Naive thymus-derived CD4-positive, alpha-beta T cell (primary cell): ENCODE measurements around the gene ADIPOR2. TPM values are rescaled to one million over a fixed set of nuclear protein-coding genes. Genes with fewer than 3 reads are reported as not detected.

Experiments used
- ATAC-seq: fragments of 150-1000 bp; cut with Tn5 transposase; 2 replicates; pipeline ENCODE4 v1.10.0; 2021; ENCODE audit warnings: mild to moderate bottlenecking, moderate library complexity
- CTCF ChIA-PET: fragments of 350-600 bp; sonication (Branson Sonifier 250); formaldehyde crosslinking; loops from one replicate; lab custom pipeline; 2021; ENCODE audit warnings: antibody characterized with exemption; lab: Charles Lee
- POLR2A ChIA-PET: fragments of 350-600 bp; sonication (Branson Sonifier 250); formaldehyde crosslinking; loops from one replicate; lab custom pipeline; 2021; ENCODE audit warnings: antibody characterized with exemption, inconsistent platforms; lab: Charles Lee
- DNase-seq, 9 donors: peaks; one replicate each; pipeline versions ENCODE4 v3.0.0 to v3.0.0-alpha.2; 2020 to 2022; ENCODE audit warnings: mixed read lengths in 1 of 9
- H3K27ac ChIP-seq: one replicate; pipeline ENCODE4 v1.7.0; 2013; ENCODE audit warnings: mild to moderate bottlenecking, low read depth, low read length, moderate library complexity
- H3K27me3 ChIP-seq, 2 donors: one replicate each; pipeline ENCODE4 v1.7.0; 2013; ENCODE audit warnings: low read length in 2 of 2, mild to moderate bottlenecking in 2 of 2, moderate library complexity in 2 of 2; ENCODE audit not compliant: control insufficient read depth in 2 of 2, insufficient read depth in 2 of 2
- H3K36me3 ChIP-seq, 3 experiments: 1 replicate in 2 of 3; 2 replicates in 1 of 3; pipeline ENCODE4 v1.7.0; 2013; ENCODE audit warnings: low read length in 3 of 3, mild to moderate bottlenecking in 3 of 3, moderate library complexity in 1 of 3; ENCODE audit not compliant: insufficient read depth in 3 of 3, control insufficient read depth in 2 of 3
- H3K4me1 ChIP-seq, 2 donors: one replicate each; pipeline ENCODE4 v1.7.0; 2013; ENCODE audit warnings: low read length in 2 of 2, mild to moderate bottlenecking in 2 of 2, moderate library complexity in 1 of 2; ENCODE audit not compliant: control insufficient read depth in 2 of 2, insufficient read depth in 2 of 2
- H3K4me3 ChIP-seq: 2 replicates; pipeline ENCODE4 v1.7.0; 2013; ENCODE audit warnings: mild to moderate bottlenecking, low read length
- H3K9me3 ChIP-seq, 3 experiments: 1 replicate in 2 of 3; 2 replicates in 1 of 3; pipeline ENCODE4 v1.7.0; 2013; ENCODE audit warnings: low read length in 3 of 3; ENCODE audit not compliant: control insufficient read depth in 2 of 3
- H3K27ac Mint-ChIP-seq, 9 donors: one replicate each; pipeline ENCODE4 v1.8.0; 2020 to 2022; ENCODE audit warnings: mixed read lengths in 9 of 9, mild to moderate bottlenecking in 8 of 9, moderate library complexity in 5 of 9, inconsistent platforms in 2 of 9
- H3K27me3 Mint-ChIP-seq, 5 donors: one replicate each; pipeline ENCODE4 v1.8.0; 2021 to 2022; ENCODE audit warnings: mixed read lengths in 5 of 5, mild to moderate bottlenecking in 1 of 5
- H3K36me3 Mint-ChIP-seq, 5 donors: one replicate each; pipeline ENCODE4 v1.8.0; 2020 to 2022; ENCODE audit warnings: mixed read lengths in 5 of 5, mild to moderate bottlenecking in 3 of 5, inconsistent platforms in 1 of 5
- H3K4me1 Mint-ChIP-seq, 7 donors: one replicate each; pipeline ENCODE4 v1.8.0; 2020 to 2022; ENCODE audit warnings: mixed read lengths in 7 of 7, mild to moderate bottlenecking in 3 of 7, inconsistent platforms in 1 of 7
- H3K4me3 Mint-ChIP-seq, 10 donors: one replicate each; pipeline ENCODE4 v1.8.0; 2020 to 2022; ENCODE audit warnings: mild to moderate bottlenecking in 10 of 10, mixed read lengths in 10 of 10, moderate library complexity in 6 of 10, inconsistent platforms in 2 of 10
- H3K9me3 Mint-ChIP-seq, 11 donors: one replicate each; pipeline ENCODE4 v1.8.0; 2020 to 2022; ENCODE audit warnings: mixed read lengths in 11 of 11, mild to moderate bottlenecking in 4 of 11, inconsistent platforms in 1 of 11, moderate library complexity in 1 of 11
- intact Hi-C, 2 donors: fragments of 100-400 bp; cut with micrococcal nuclease; formaldehyde crosslinking; loops; one replicate each; pipeline ENCODE4 v1.15.1; 2023
- polyA plus RNA-seq, 2 donors: library from polyadenylated mRNA; unstranded; fragments of 300-500 nt; fragmentation: Illumina TruSeq; gene quantifications; one replicate each; pipeline ENCODE4 v1.2.3, GENCODE V29; 2021
- total RNA-seq, 6 experiments: library from RNA in 5 of 6; stranded (reverse) in 5 of 6; gene quantifications; 1 replicate in 5 of 6; 2 replicates in 1 of 6; pipeline ENCODE4 v1.2.3 and lab custom pipeline; 2021 to 2026

The ADIPOR2 gene
- total and polyA plus RNA-seq, 7 experiments from 2014 or later = 2.2 to 51.4 (median 22.1) TPM

DNA sequence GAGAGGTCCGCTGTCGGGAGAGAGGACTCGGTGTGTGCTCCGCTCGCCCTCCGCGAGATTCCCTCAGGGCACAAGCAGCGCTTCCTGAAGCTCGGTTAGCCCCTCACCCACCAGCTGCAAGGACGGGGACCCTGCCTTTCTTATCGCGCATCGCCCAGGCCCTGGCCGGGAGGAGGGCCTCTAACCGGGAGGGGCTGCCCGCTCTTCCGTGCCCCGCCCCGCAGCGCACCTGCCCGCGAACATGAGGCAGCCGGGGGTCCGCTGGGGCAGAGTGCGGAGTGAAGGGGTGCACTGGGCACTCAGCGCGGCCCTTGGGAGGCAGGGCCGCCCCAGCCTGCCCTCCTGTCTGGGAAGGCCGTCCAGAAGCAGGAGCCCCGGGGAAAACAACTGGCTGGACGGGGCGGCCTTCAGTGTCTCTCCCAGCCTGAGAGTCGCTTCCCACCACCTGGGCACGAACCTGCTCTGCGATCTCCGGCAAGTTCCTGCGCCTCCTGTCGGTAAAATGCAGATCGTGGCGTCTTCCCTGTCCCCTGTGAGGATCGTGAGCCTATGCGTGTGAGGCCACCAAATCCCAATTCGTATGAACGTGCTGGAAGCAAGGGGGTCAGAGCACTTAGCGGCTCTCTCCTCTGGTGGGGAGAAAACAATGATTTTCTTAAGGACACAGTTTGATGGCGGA, 28.0 kb upstream of the ADIPOR2 start:
- H3K4me1 Mint-ChIP-seq = peaks cover 23 to 48% (median 41%) of the 10 kb centered on the region in 7 donors
- CTCF ChIA-PET = interaction anchor here (0.6 to 3.2 kb wide), 3 partner anchors 18 to 128 kb away, joined by 4 to 26 read pairs (median 6); no protein-coding TSS in a partner anchor
- H3K9me3 Mint-ChIP-seq = peaks cover 0 to 6% (median 2%) of the 10 kb centered on the region in 11 donors
- peak overlapping the region; percentile 71 to 86 (median 82) for H3K4me3 Mint-ChIP-seq
- ATAC-seq (no peak), DNase-seq (peak in 5 of 9 donors; percentile 17 to 42 (median 20))
- H3K36me3 Mint-ChIP-seq = peaks cover 0 to 5% (median 0%) of the 10 kb centered on the region in 5 donors
- intact Hi-C loops = loop anchor here (2.0 to 5.0 kb wide), 2 partner anchors 71 to 342 kb away; partner anchors contain the start of genes DCP1B (in 1 of the 2) and FBXL14 (in 1 of the 2)
- H3K27me3 Mint-ChIP-seq = peaks cover 0 to 2% (median 0%) of the 10 kb centered on the region in 5 donors
- peak overlapping the region; percentile 69 to 94 (median 83) for H3K27ac Mint-ChIP-seq
- Histone ChIP-seq H3K9me3 (no peaks in the 10 kb centered on the region), H3K4me3 (no peak overlapping the region), H3K4me1 (peaks cover 10 to 16% of the 10 kb centered on the region in 2 donors), H3K27me3 (no peaks in the 10 kb centered on the region), H3K36me3 (no peaks in the 10 kb centered on the region), H3K27ac (no peak overlapping the region)
- POLR2A ChIA-PET = no interaction called here

DNA sequence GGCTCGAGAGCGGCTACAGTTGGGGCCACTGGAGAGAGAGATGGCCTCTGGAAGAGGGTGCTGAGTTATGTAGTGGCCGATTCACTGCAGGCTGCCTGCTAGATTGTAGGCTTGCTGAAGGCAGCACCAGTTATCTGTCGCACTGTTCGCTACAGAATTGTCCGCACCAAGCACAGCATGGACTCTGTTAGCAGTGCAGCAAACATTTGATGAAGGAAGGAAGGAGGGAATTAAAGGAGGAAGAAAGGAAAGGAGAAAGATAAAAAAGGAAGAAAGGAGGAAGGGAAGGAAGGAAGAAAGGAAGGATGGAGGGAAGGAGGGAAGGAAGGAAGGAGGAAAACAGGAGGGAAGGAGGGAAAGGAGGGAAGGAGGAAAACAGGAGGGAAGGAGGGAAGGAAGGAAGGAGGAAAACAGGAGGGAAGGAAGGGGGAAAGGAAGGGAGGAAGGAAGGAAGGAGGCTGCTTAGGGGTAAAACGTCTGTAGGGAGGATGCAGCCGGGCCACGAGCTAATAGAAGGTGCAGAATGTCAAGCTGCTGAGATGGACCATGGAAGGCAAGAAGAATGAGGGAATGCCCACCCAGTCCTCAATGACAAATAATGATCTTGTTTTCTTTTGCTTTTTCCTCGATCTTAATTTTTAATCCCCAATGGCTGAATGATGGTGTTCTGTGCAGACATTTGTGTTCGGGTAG, 27.3 kb upstream of the ADIPOR2 start:
- intact Hi-C loops = loop anchor here (2.0 to 5.0 kb wide), 2 partner anchors 71 to 341 kb away; partner anchors contain the start of genes DCP1B (in 1 of the 2) and FBXL14 (in 1 of the 2)
- Mint-ChIP-seq H3K36me3 (peaks cover 0 to 5% (median 0%) of the 10 kb centered on the region in 5 donors), H3K27ac (peak overlapping the region; percentile 69 to 94 (median 85)), H3K27me3 (peaks cover 0 to 2% (median 0%) of the 10 kb centered on the region in 5 donors), H3K4me3 (peak overlapping the region; percentile 50 to 84 (median 80)), H3K4me1 (peaks cover 26 to 53% (median 46%) of the 10 kb centered on the region in 7 donors), H3K9me3 (peaks cover 0 to 6% (median 2%) of the 10 kb centered on the region in 11 donors)
- H3K9me3 ChIP-seq = no peaks in the 10 kb centered on the region
- POLR2A ChIA-PET = no interaction called here
- no peak overlapping the region for H3K4me3 ChIP-seq
- no peak for DNase-seq
- no peak for ATAC-seq
- H3K27me3 ChIP-seq = no peaks in the 10 kb centered on the region
- CTCF ChIA-PET = no interaction called here
- peaks cover 10 to 19% of the 10 kb centered on the region in 2 donors for H3K4me1 ChIP-seq
- H3K36me3 ChIP-seq = no peaks in the 10 kb centered on the region
- no peak overlapping the region for H3K27ac ChIP-seq

DNA sequence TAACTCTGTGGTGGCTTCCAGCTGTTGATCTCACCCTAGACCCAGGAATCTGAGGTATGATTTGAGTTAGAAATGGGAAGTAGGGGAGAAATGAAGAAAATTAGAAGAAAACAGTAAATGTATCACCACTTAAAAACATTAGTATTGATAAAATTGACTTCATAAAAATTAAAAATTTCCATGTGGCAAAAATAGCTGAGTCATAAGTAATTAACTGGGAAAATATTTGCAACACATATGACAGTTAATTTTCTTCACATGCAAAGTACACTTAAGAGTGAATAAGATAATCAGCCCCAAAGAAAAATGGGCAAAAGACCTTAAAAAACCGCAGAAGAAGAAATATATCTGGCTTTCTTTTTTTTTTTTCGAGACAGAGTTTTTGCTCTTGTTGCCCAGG, 25.5 kb upstream of the ADIPOR2 start:
- ChIA-PET POLR2A (interaction anchor here (0.6 kb wide), 1 partner anchor 189 kb away, joined by 4 read pairs; no protein-coding TSS in a partner anchor), CTCF (interaction anchor here (1.0 kb wide), 1 partner anchor 12 kb away, joined by 4 read pairs; no protein-coding TSS in a partner anchor)
- H3K27ac Mint-ChIP-seq = peak overlapping the region in 6 of 9 donors; percentile 17 to 81 (median 56)
- no peaks in the 10 kb centered on the region for H3K27me3 ChIP-seq
- H3K9me3 ChIP-seq = no peaks in the 10 kb centered on the region
- DNase-seq = no peak
- peak overlapping the region in 3 of 10 donors; percentile 39 to 55 (median 44) for H3K4me3 Mint-ChIP-seq
- H3K36me3 Mint-ChIP-seq = peaks cover 0 to 5% (median 0%) of the 10 kb centered on the region in 5 donors
- no peak for ATAC-seq
- H3K4me1 Mint-ChIP-seq = peaks cover 30 to 58% (median 51%) of the 10 kb centered on the region in 7 donors
- no peak overlapping the region for H3K27ac ChIP-seq
- peaks cover 10 to 25% of the 10 kb centered on the region in 2 donors for H3K4me1 ChIP-seq
- H3K27me3 Mint-ChIP-seq = peaks cover 0 to 2% (median 0%) of the 10 kb centered on the region in 5 donors
- H3K4me3 ChIP-seq = no peak overlapping the region
- H3K9me3 Mint-ChIP-seq = peaks cover 0 to 6% (median 2%) of the 10 kb centered on the region in 11 donors
- H3K36me3 ChIP-seq = no peaks in the 10 kb centered on the region
- intact Hi-C loops = no loop called here

DNA sequence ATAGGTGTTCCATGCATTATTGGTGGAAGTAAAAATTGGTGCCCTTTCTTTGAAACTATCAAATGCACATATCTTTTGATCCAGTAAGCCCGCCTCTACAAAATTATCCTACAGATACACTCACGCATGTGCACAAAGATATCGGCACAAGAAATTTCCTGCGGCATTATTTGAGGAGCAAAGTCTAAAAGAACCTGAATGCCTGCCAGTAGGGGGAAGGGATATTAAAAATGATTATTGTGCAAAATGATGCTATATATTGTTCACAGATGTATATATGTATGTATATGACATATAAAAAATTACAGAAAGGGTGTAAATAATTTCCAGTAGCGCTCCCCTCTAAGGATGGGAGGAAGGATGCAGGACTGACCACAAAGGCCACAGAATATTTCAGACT, 24.7 kb upstream of the ADIPOR2 start:
- Histone ChIP-seq H3K4me1 (peaks cover 10 to 25% of the 10 kb centered on the region in 2 donors), H3K36me3 (no peaks in the 10 kb centered on the region), H3K27me3 (no peaks in the 10 kb centered on the region), H3K27ac (no peak overlapping the region), H3K4me3 (no peak overlapping the region), H3K9me3 (no peaks in the 10 kb centered on the region)
- Mint-ChIP-seq H3K27ac (peak overlapping the region in 5 of 9 donors; percentile 22 to 90 (median 84)), H3K4me1 (peaks cover 28 to 55% (median 49%) of the 10 kb centered on the region in 7 donors), H3K4me3 (peak overlapping the region in 2 of 10 donors; percentile 12 to 33), H3K27me3 (peaks cover 0 to 2% (median 0%) of the 10 kb centered on the region in 5 donors), H3K9me3 (peaks cover 0 to 6% (median 2%) of the 10 kb centered on the region in 11 donors), H3K36me3 (peaks cover 0 to 5% (median 0%) of the 10 kb centered on the region in 5 donors)
- DNase-seq (no peak), ATAC-seq (no peak)
- intact Hi-C loops = no loop called here
- ChIA-PET POLR2A (interaction anchor here (2.6 kb wide), 1 partner anchor 23 kb away, joined by 16 read pairs; the partner anchor contains the start of gene ADIPOR2), CTCF (no interaction called here)

DNA sequence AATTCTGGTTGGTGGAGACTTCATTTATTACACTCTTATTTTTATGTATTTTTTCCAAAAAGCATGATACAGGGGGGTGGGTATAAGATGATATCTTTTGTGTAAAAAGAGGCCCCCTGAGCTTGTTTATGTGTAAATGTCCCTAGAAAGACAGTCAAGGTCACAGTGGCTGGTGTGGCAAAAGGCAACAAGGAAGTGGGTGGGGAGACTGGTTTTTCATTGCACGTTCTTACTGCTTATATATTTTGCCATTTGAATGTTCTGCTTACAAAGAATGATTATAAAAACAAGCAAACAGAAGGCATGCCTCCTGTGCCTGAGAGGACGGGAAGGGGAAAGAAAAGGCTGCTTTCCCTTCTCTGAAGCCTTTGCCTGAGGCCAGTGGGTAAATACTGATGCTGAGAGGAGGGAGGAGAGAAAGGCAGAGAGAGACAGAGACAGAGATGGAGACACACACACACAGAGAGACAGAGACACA, 24.1 kb upstream of the ADIPOR2 start:
- Histone ChIP-seq H3K27me3 (no peaks in the 10 kb centered on the region), H3K4me1 (peaks cover 10 to 25% of the 10 kb centered on the region in 2 donors), H3K36me3 (no peaks in the 10 kb centered on the region), H3K9me3 (no peaks in the 10 kb centered on the region), H3K4me3 (no peak overlapping the region), H3K27ac (no peak overlapping the region)
- Mint-ChIP-seq H3K4me1 (peaks cover 28 to 57% (median 49%) of the 10 kb centered on the region in 7 donors), H3K4me3 (peak overlapping the region in 9 of 10 donors; percentile 1 to 73 (median 43)), H3K27me3 (peaks cover 0 to 2% (median 0%) of the 10 kb centered on the region in 5 donors), H3K9me3 (peaks cover 0 to 6% (median 2%) of the 10 kb centered on the region in 11 donors), H3K27ac (peak overlapping the region; percentile 55 to 90 (median 82)), H3K36me3 (peaks cover 0 to 5% (median 0%) of the 10 kb centered on the region in 5 donors)
- no peak for DNase-seq
- ATAC-seq = no peak
- POLR2A ChIA-PET = interaction anchor here (2.6 kb wide), 1 partner anchor 23 kb away, joined by 16 read pairs; the partner anchor contains the start of gene ADIPOR2
- intact Hi-C loops = no loop called here
- CTCF ChIA-PET = no interaction called here
